ENCODE results near the gene PNPLA1.

PNPLA1 gene

GRCh38 chr6:36314221-36315014 lies 44.6 kb downstream of the PNPLA1 start (continued):
- TF ChIP-seq PRDM10 (tag by site-specific recombination; IDR thresholded peaks at IDR 0.05) (peak; percentile 30; the same call in 1 of the 2 replicates), ZNF184 (tag by site-specific recombination; IDR thresholded peaks at IDR 0.05) (0 out of 2 replicates have a peak, but pooled peaks have one; percentile 15), ZSCAN16 (tag by site-specific recombination; IDR thresholded peaks at IDR 0.05) (peak; percentile 61; the same call in 1 of the 2 replicates), WT1 (tag by site-specific recombination; IDR thresholded peaks at IDR 0.05) (peak; percentile 77), ZNF623 (tag by site-specific recombination; IDR thresholded peaks at IDR 0.05) (peak; percentile 93), ZIC2 (tag by site-specific recombination; IDR thresholded peaks at IDR 0.05) (peak; percentile 96), ZNF660 (tag by site-specific recombination; IDR thresholded peaks at IDR 0.05) (peak; percentile 89)
- TF ChIP-seq, protein P1, sequence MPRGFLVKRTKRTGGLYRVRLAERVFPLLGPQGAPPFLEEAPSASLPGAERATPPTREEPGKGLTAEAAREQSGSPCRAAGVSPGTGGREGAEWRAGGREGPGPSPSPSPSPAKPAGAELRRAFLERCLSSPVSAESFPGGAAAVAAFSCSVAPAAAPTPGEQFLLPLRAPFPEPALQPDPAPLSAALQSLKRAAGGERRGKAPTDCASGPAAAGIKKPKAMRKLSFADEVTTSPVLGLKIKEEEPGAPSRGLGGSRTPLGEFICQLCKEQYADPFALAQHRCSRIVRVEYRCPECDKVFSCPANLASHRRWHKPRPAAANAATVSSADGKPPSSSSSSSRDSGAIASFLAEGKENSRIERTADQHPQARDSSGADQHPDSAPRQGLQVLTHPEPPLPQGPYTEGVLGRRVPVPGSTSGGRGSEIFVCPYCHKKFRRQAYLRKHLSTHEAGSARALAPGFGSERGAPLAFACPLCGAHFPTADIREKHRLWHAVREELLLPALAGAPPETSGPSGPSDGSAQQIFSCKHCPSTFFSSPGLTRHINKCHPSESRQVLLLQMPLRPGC (tag by site-specific recombination; IDR thresholded peaks at IDR 0.05): peak; percentile 24; the same call in 1 of the 2 replicates
- TF ChIP-seq, protein P2, sequence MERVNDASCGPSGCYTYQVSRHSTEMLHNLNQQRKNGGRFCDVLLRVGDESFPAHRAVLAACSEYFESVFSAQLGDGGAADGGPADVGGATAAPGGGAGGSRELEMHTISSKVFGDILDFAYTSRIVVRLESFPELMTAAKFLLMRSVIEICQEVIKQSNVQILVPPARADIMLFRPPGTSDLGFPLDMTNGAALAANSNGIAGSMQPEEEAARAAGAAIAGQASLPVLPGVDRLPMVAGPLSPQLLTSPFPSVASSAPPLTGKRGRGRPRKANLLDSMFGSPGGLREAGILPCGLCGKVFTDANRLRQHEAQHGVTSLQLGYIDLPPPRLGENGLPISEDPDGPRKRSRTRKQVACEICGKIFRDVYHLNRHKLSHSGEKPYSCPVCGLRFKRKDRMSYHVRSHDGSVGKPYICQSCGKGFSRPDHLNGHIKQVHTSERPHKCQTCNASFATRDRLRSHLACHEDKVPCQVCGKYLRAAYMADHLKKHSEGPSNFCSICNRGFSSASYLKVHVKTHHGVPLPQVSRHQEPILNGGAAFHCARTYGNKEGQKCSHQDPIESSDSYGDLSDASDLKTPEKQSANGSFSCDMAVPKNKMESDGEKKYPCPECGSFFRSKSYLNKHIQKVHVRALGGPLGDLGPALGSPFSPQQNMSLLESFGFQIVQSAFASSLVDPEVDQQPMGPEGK (tag by site-specific recombination; IDR thresholded peaks at IDR 0.05): 0 out of 2 replicates have a peak, but pooled peaks have one; percentile 41
- TF ChIP-seq, protein P3, sequence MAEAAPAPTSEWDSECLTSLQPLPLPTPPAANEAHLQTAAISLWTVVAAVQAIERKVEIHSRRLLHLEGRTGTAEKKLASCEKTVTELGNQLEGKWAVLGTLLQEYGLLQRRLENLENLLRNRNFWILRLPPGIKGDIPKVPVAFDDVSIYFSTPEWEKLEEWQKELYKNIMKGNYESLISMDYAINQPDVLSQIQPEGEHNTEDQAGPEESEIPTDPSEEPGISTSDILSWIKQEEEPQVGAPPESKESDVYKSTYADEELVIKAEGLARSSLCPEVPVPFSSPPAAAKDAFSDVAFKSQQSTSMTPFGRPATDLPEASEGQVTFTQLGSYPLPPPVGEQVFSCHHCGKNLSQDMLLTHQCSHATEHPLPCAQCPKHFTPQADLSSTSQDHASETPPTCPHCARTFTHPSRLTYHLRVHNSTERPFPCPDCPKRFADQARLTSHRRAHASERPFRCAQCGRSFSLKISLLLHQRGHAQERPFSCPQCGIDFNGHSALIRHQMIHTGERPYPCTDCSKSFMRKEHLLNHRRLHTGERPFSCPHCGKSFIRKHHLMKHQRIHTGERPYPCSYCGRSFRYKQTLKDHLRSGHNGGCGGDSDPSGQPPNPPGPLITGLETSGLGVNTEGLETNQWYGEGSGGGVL (tag by site-specific recombination; IDR thresholded peaks at IDR 0.05): peak; percentile 59; the same call in 1 of the 2 replicates

GRCh38 chr6:36315921-36316320 lies 46.1 kb downstream of the PNPLA1 start:
- ChIA-PET CTCF (interaction anchor here (8.1 kb wide), 1 partner anchor 14 kb away, joined by 83 read pairs; no protein-coding TSS in a partner anchor), POLR2A (no interaction called here)
- Histone ChIP-seq H3K27ac (ENCODE audit: extremely low read depth, low read depth, low read length) (no peak overlapping the region), H3K4me1 (ENCODE audit: control insufficient read depth, insufficient read depth, low read length) (peaks cover 22% of the 10 kb centered on the region), H3K9me3 (ENCODE audit: control insufficient read depth, insufficient read depth, low read depth, low read length) (no peaks in the 10 kb centered on the region), H3K36me3 (ENCODE audit: control insufficient read depth in 2 of 2, insufficient read depth in 1 of 2, low read length in 2 of 2) (no peaks in the 10 kb centered on the region), H3K4me3 (ENCODE audit: low read depth, low read length) (no peak overlapping the region)
- TF ChIP-seq ZIC2 (tag by site-specific recombination; IDR thresholded peaks at IDR 0.05): peak; percentile 18; the same call in 1 of the 2 replicates
- no peak for TF ChIP-seq ZNF404 (tag by site-specific recombination; IDR thresholded peaks at IDR 0.05)
- no peak for TF ChIP-seq ZNF169 (tag by site-specific recombination; IDR thresholded peaks at IDR 0.05)

Data from HEK293 (cell line).